GM18511 (cell line): Measurements from ENCODE around the gene PPP4R3B.

Experiments used
- ATAC-seq: cut with Tn5 transposase; IDR thresholded peaks from one replicate; pipeline ENCODE4 v1.9.1; 2021; ENCODE audit warnings: mild to moderate bottlenecking, moderate library complexity; ENCODE audit not compliant: unreplicated experiment

Gene PPP4R3B

GRCh38 chr2:55519938-55520885, 97.2 kb downstream of the PPP4R3B start:
- ATAC-seq = peak; percentile 27

- peak; percentile 20 for ATAC-seq
Observed at GRCh38 chr2:55518841-55519165, 98.6 kb downstream of the PPP4R3B start.

GRCh38 chr2:55511508-55512124, 105.8 kb downstream of the PPP4R3B start:
- ATAC-seq = no peak

GRCh38 chr2:55502590-55503141, 114.8 kb downstream of the PPP4R3B start:
- no peak for ATAC-seq

GRCh38 chr2:55500025-55500424, 117.4 kb downstream of the PPP4R3B start:
- ATAC-seq = no peak

GRCh38 chr2:55498582-55498981, 118.8 kb downstream of the PPP4R3B start:
- ATAC-seq = no peak
